Measurements from ENCODE around the gene GGCX. TPM values are rescaled to one million over a fixed set of nuclear protein-coding genes. Genes with fewer than 3 reads are reported as not detected.

Gene GGCX
- total RNA-seq, 1 experiment from 2014 or later = 60.5 TPM

- no peak overlapping the region for H3K27ac ChIP-seq (ENCODE audit: low read depth, low read length, poor library complexity, severe bottlenecking)
- no peaks in the 10 kb centered on the region for H3K27me3 ChIP-seq (replicated peaks; ENCODE audit: insufficient read depth, low read depth, low read length, poor library complexity)
- H3K4me3 ChIP-seq (ENCODE audit: low read depth, low read length, poor library complexity, severe bottlenecking) = no peak overlapping the region
- ChIA-PET POLR2A (ENCODE audit: low non-redundant PET) (no interaction called here), CTCF (no interaction called here)
- DNase-seq (ENCODE audit: low spot score) = no peak
- H3K9me3 ChIP-seq (ENCODE audit: low read depth, low read length, poor library complexity, severe bottlenecking) = no peaks in the 10 kb centered on the region
- BruUV-seq (replicated peaks) = no TSS peak
- peaks cover 24% of the 10 kb centered on the region for H3K4me1 ChIP-seq (ENCODE audit: insufficient read depth, low read length, poor library complexity, severe bottlenecking)
- TF ChIP-seq EZH2 (IDR thresholded peaks at IDR 0.05; ENCODE audit: borderline replicate concordance, low read depth, low read length, poor library complexity, severe bottlenecking) (no peak), CTCF (conservative IDR thresholded peaks at IDR 0.05; ENCODE audit: low read depth, low read length) (no peak)
- no peaks in the 10 kb centered on the region for H3K36me3 ChIP-seq (ENCODE audit: insufficient read depth, low read length, poor library complexity, severe bottlenecking)
- intact Hi-C loops (cut with micrococcal nuclease; ENCODE audit: unreplicated experiment) = no loop called here
Measured at GRCh38 chr2:85589181-85589580, 27.9 kb upstream of the GGCX start.

GRCh38 chr2:85588645-85589044 is 27.4 kb upstream of the GGCX start:
- no peak for DNase-seq (ENCODE audit: low spot score)
- Histone ChIP-seq H3K9me3 (ENCODE audit: low read depth, low read length, poor library complexity, severe bottlenecking) (no peaks in the 10 kb centered on the region), H3K4me1 (ENCODE audit: insufficient read depth, low read length, poor library complexity, severe bottlenecking) (peaks cover 24% of the 10 kb centered on the region), H3K4me3 (ENCODE audit: low read depth, low read length, poor library complexity, severe bottlenecking) (no peak overlapping the region), H3K36me3 (ENCODE audit: insufficient read depth, low read length, poor library complexity, severe bottlenecking) (no peaks in the 10 kb centered on the region), H3K27ac (ENCODE audit: low read depth, low read length, poor library complexity, severe bottlenecking) (no peak overlapping the region), H3K27me3 (replicated peaks; ENCODE audit: insufficient read depth, low read depth, low read length, poor library complexity) (no peaks in the 10 kb centered on the region)
- POLR2A ChIA-PET (ENCODE audit: low non-redundant PET) = no interaction called here
- intact Hi-C loops (cut with micrococcal nuclease; ENCODE audit: unreplicated experiment) = no loop called here
- CTCF ChIA-PET = no interaction called here
- no TSS peak for BruUV-seq (replicated peaks)
- TF ChIP-seq CTCF (conservative IDR thresholded peaks at IDR 0.05; ENCODE audit: low read depth, low read length) (no peak), EZH2 (IDR thresholded peaks at IDR 0.05; ENCODE audit: borderline replicate concordance, low read depth, low read length, poor library complexity, severe bottlenecking) (no peak)

- Histone ChIP-seq H3K4me1 (ENCODE audit: insufficient read depth, low read length, poor library complexity, severe bottlenecking) (peaks cover 24% of the 10 kb centered on the region), H3K4me3 (ENCODE audit: low read depth, low read length, poor library complexity, severe bottlenecking) (no peak overlapping the region), H3K9me3 (ENCODE audit: low read depth, low read length, poor library complexity, severe bottlenecking) (no peaks in the 10 kb centered on the region), H3K27ac (ENCODE audit: low read depth, low read length, poor library complexity, severe bottlenecking) (no peak overlapping the region), H3K36me3 (ENCODE audit: insufficient read depth, low read length, poor library complexity, severe bottlenecking) (no peaks in the 10 kb centered on the region), H3K27me3 (replicated peaks; ENCODE audit: insufficient read depth, low read depth, low read length, poor library complexity) (no peaks in the 10 kb centered on the region)
- POLR2A ChIA-PET (ENCODE audit: low non-redundant PET) = no interaction called here
- TF ChIP-seq EZH2 (IDR thresholded peaks at IDR 0.05; ENCODE audit: borderline replicate concordance, low read depth, low read length, poor library complexity, severe bottlenecking) = no peak
- TF ChIP-seq CTCF (conservative IDR thresholded peaks at IDR 0.05; ENCODE audit: low read depth, low read length) = no peak
- no peak for DNase-seq (ENCODE audit: low spot score)
- CTCF ChIA-PET = no interaction called here
- intact Hi-C loops (cut with micrococcal nuclease; ENCODE audit: unreplicated experiment) = no loop called here
- BruUV-seq (replicated peaks) = no TSS peak
Measured at GRCh38 chr2:85588236-85588635, 26.9 kb upstream of the GGCX start.
